Parathyroid adenoma (tissue), 2 donors: ENCODE data around the gene FAM53A.
"Not testable (repeated sequence)": the region's sequence is repeated elsewhere in the genome, so short reads cannot be mapped to it uniquely, and the experiment has no call there.

Source experiments
- H2AFZ ChIP-seq: fragments of 300-600 bp; sonication (generic); one replicate; pipeline ENCODE4 v1.7.0; 2017; ENCODE audit warnings: antibody characterized with exemption, mild to moderate bottlenecking
- H3K27ac ChIP-seq: fragments of 300-600 bp; sonication (generic); one replicate; pipeline ENCODE4 v1.7.0; 2017
- H3K27me3 ChIP-seq: fragments of 300-600 bp; sonication (generic); one replicate; pipeline ENCODE4 v1.7.0; 2017; ENCODE audit warnings: low read length; ENCODE audit not compliant: control insufficient read depth, insufficient read depth
- H3K36me3 ChIP-seq: fragments of 300-600 bp; sonication (generic); one replicate; pipeline ENCODE4 v1.7.0; 2017; ENCODE audit warnings: low read length; ENCODE audit not compliant: control insufficient read depth, insufficient read depth
- H3K4me1 ChIP-seq: fragments of 300-600 bp; sonication (generic); one replicate; pipeline ENCODE4 v1.7.0; 2017; ENCODE audit warnings: control low read depth
- H3K4me2 ChIP-seq: fragments of 300-600 bp; sonication (generic); one replicate; pipeline ENCODE4 v1.7.0; 2017; ENCODE audit warnings: low read length
- H3K4me3 ChIP-seq: fragments of 300-600 bp; sonication (generic); one replicate; pipeline ENCODE4 v1.7.0; 2017; ENCODE audit warnings: low read depth, low read length
- H3K79me2 ChIP-seq: fragments of 300-600 bp; sonication (generic); one replicate; pipeline ENCODE4 v1.7.0; 2017; ENCODE audit warnings: control low read depth
- H3K9ac ChIP-seq: fragments of 300-600 bp; sonication (generic); one replicate; pipeline ENCODE4 v1.7.0; 2017; ENCODE audit warnings: mild to moderate bottlenecking
- H3K9me3 ChIP-seq: fragments of 300-600 bp; sonication (generic); one replicate; pipeline ENCODE4 v1.7.0; 2017; ENCODE audit warnings: low read length; ENCODE audit not compliant: control insufficient read depth
- TF ChIP-seq, protein P1 (sequence below): fragments of 300-600 bp; sonication (generic); IDR thresholded peaks from one replicate; pipeline ENCODE4 v1.7.0; 2017; ENCODE audit warnings: antibody characterized with exemption, mild to moderate bottlenecking
- donor health status: primary hyperparathyroidism.

The FAM53A gene

GRCh38 chr4:1643971-1644735, 40.0 kb downstream of the FAM53A start:
- Histone ChIP-seq H3K4me3 (no peak overlapping the region), H3K4me1 (no peaks in the 10 kb centered on the region), H3K9ac (no peak overlapping the region), H3K79me2 (no peaks in the 10 kb centered on the region), H3K36me3 (no peaks in the 10 kb centered on the region), H3K27ac (no peak overlapping the region), H3K4me2 (no peak overlapping the region), H2AFZ (no peak overlapping the region), H3K9me3 (no peaks in the 10 kb centered on the region), H3K27me3 (no peaks in the 10 kb centered on the region)
- TF ChIP-seq, protein P1, sequence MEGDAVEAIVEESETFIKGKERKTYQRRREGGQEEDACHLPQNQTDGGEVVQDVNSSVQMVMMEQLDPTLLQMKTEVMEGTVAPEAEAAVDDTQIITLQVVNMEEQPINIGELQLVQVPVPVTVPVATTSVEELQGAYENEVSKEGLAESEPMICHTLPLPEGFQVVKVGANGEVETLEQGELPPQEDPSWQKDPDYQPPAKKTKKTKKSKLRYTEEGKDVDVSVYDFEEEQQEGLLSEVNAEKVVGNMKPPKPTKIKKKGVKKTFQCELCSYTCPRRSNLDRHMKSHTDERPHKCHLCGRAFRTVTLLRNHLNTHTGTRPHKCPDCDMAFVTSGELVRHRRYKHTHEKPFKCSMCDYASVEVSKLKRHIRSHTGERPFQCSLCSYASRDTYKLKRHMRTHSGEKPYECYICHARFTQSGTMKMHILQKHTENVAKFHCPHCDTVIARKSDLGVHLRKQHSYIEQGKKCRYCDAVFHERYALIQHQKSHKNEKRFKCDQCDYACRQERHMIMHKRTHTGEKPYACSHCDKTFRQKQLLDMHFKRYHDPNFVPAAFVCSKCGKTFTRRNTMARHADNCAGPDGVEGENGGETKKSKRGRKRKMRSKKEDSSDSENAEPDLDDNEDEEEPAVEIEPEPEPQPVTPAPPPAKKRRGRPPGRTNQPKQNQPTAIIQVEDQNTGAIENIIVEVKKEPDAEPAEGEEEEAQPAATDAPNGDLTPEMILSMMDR: no peak

- Histone ChIP-seq H3K4me2 (no peak overlapping the region), H3K27ac (no peak overlapping the region), H3K36me3 (no peaks in the 10 kb centered on the region), H3K27me3 (no peaks in the 10 kb centered on the region), H3K4me1 (no peaks in the 10 kb centered on the region), H3K9me3 (no peaks in the 10 kb centered on the region), H3K4me3 (no peak overlapping the region), H3K79me2 (no peaks in the 10 kb centered on the region), H3K9ac (no peak overlapping the region), H2AFZ (no peak overlapping the region)
- TF ChIP-seq, protein P1: no peak
These were observed 41.7 kb downstream of the FAM53A start for GRCh38 chr4:1642196-1642951.

GRCh38 chr4:1641671-1642070, 42.4 kb downstream of the FAM53A start:
- Histone ChIP-seq H3K27me3 (no peaks in the 10 kb centered on the region), H3K4me3 (no peak overlapping the region), H3K4me1 (no peaks in the 10 kb centered on the region), H3K36me3 (no peaks in the 10 kb centered on the region), H3K79me2 (no peaks in the 10 kb centered on the region), H3K4me2 (no peak overlapping the region), H3K9ac (no peak overlapping the region), H2AFZ (no peak overlapping the region), H3K27ac (no peak overlapping the region), H3K9me3 (no peaks in the 10 kb centered on the region)
- TF ChIP-seq, protein P1: no peak

DNA sequence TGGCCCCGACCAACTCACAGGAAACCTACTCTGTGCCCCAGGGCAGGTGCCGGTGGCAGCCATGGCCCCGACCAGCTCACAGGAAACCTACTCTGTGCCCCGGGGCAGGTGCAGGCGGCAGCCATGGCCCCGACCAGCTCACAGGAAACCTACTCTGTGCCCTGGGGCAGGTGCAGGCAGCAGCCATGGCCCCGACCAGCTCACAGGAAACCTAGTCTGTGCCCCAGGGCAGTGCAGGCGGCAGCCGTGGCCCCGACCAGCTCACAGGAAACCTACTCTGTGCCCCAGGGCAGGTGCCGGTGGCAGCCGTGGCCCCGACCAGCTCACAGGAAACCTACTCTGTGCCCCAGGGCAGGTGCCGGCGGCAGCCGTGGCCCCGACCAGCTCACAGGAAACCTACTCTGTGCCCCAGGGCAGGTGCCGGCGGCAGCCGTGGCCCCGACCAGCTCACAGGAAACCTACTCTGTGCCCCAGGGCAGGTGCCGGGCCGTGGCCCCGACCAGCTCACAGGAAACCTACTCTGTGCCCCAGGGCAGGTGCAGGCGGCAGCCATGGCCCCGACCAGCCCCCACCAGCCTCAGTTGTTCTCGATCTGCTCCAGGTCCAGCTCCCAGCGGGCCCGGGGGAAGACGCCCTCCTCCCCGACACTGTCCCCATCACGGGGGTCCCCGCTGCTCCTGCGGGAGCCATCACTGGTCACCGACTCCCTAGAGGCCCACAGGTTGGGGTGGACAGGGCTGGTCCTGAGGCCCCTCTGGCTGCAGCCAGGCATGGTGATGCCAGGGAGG, 43.2 kb downstream of the FAM53A start:
- H3K4me3 ChIP-seq, H3K27me3 ChIP-seq, H3K36me3 ChIP-seq, H2AFZ ChIP-seq, H3K4me1 ChIP-seq, H3K9me3 ChIP-seq, H3K4me2 ChIP-seq, H3K79me2 ChIP-seq, H3K9ac ChIP-seq, H3K27ac ChIP-seq: not testable (repeated sequence)

DNA sequence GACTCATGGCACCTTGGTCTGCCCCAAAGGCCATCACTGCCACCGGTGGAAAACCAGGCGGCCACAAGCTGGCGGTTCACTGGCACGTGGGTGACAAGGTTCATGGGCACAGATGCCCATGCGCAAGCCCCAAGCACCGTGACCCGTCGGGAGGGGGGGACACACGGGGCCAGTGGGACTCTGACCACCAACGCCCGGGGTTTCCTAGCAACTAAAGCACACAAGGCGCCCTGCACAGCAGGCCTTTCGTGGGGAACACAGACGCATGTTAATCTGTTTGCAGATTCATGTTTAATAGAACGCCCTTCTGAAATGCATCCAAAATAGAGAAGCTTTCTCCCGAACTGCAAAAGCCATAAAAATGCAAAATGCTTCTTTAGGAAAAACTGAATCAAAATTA, 43.9 kb downstream of the FAM53A start:
- Histone ChIP-seq H3K9ac (no peak overlapping the region), H2AFZ (no peak overlapping the region), H3K79me2 (no peaks in the 10 kb centered on the region), H3K4me1 (no peaks in the 10 kb centered on the region), H3K27me3 (no peaks in the 10 kb centered on the region), H3K36me3 (no peaks in the 10 kb centered on the region), H3K9me3 (no peaks in the 10 kb centered on the region), H3K4me2 (no peak overlapping the region), H3K4me3 (no peak overlapping the region), H3K27ac (no peak overlapping the region)
- TF ChIP-seq, protein P1: no peak
